Activated CD8-positive, alpha-beta memory T cell treated with anti-CD3 and anti-CD28 coated beads, Interleukin-2, amount 50 U/mL, for 4 hours (primary cell): ENCODE data around the gene DYNC1I1.
"Not testable (repeated sequence)": the region's sequence is repeated elsewhere in the genome, so short reads cannot be mapped to it uniquely, and the experiment has no call there.

Source experiments
- DNase-seq: peaks from one replicate; pipeline ENCODE4 v3.0.0-alpha.2; 2020

Gene DYNC1I1

GRCh38 chr7:95915731-95916130, 143.4 kb downstream of the DYNC1I1 start:
- no peak for DNase-seq

- peak; percentile 72 for DNase-seq
These were observed 144.4 kb downstream of the DYNC1I1 start for GRCh38 chr7:95916573-95917297.

GRCh38 chr7:95917634-95918033, 145.3 kb downstream of the DYNC1I1 start:
- DNase-seq, result no peak

DNA sequence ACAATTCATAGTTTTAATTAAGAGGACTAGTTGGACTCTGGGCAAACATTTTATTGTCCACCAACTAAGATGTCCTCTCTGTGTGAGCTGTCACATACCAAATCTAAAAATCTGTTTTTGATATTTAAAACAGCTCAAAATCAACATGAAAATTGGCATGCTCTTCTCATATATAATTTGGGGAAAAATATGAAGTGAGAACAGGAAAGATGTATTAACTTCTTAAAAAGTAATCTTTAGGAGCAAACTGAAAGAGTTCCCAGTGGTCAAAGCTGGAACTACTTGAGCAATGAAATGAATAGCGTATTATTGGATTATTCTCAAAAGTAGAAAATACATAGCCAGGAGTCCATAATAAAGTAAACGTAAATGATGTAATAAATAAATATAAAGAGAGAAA, 147.2 kb downstream of the DYNC1I1 start:
- DNase-seq, result no peak

DNA sequence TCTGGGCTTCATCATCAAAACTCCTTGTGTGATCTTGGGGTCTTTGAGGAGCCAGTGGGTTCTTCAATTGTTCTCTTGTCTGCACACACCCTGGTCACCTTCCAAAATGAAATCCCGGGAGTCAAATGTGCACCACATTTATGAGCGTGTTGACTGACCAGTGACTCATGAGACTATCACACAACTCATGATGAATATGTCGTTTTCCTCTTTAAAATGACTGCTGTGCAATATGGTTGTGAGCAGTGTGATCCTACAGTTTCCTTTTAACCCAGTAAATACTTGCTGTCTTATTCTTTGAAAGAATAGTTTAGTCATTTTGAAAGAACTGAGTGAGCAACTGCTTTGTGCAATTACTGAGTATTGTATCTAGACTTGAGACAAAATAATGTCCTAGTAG, 149.2 kb downstream of the DYNC1I1 start:
- DNase-seq, result no peak

- no peak for DNase-seq
These were observed 149.8 kb downstream of the DYNC1I1 start for GRCh38 chr7:95922191-95922590.

- no peak for DNase-seq
These were observed 152.9 kb downstream of the DYNC1I1 start for GRCh38 chr7:95925236-95925635.

GRCh38 chr7:95925971-95926370, 153.6 kb downstream of the DYNC1I1 start:
- DNase-seq, result no peak

GRCh38 chr7:95927756-95928155, 155.4 kb downstream of the DYNC1I1 start:
- no peak for DNase-seq

GRCh38 chr7:95929710-95930280, 157.4 kb downstream of the DYNC1I1 start:
- DNase-seq, result no peak

DNA sequence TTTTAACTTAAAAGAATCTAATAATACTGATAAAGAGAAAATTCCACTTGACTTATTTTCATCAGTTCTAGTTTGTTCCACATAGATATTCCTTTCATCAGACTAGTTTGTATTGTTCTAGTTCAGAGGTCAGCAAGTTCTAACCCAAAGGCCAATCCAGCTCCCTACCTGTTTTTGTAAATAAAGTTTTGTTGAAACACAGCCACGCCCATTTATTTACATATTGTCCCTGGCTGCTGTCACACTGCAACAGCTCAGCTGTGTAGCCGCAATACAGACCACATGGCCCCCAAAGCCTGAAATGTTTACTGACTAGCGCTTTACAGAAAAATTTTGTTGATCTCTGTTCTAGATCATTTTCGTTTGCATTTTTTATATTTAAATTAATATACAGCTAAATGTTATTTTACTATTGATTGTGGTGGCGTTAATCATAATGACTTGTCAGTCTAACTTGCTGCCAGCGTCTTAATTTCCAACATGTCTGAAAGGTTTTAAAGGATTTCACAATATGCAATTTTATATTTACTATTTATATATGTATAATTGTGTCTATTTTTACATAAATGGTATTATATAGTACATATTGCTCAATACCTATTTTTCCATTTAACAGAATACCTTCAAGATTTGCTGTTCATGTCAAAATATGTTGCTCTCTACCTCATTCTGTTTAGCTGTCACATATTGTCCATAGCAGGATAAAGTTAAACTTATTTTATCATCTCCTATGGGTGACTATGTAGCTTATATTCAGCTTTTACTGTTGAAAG, 159.3 kb downstream of the DYNC1I1 start:
- no peak for DNase-seq

- no peak for DNase-seq
These were observed 161.3 kb downstream of the DYNC1I1 start for GRCh38 chr7:95933618-95934017.

DNA sequence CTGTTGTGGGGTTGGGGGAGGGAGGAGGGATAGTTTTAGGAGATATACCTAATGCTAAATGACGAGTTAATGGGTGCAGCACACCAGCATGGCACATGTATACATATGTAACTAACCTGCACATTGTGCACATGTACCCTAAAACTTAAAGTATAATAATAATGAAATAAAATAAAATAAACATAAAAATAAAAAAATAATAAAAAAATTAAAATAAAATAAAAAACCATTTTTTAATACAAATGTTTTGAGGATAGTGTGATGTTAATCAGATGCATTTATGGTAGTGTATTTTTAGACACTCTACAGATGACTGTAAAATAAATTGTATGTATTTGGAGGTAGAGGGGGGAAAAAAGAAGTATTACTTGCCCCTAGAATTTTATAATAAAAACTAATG, 172.5 kb downstream of the DYNC1I1 start:
- not testable (repeated sequence) for DNase-seq

DNA sequence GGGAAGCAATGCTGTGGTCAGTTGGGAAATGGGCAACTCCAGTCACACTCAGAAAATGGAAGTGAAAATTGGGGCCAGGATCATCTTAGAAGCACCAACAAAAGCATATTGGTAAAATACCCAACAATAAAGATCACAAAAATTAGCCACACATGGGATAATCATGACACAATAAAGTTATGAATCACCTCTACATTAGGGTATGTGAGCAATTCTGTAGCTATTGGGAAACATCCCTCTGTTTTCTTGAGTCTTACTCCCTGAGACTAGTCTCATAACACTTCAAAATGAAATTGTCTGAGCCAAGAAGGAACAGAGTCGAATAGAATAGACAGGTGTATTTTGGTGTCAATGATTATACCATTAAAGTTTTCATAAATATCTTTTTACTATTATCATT, 178.3 kb downstream of the DYNC1I1 start:
- DNase-seq, result no peak

DNA sequence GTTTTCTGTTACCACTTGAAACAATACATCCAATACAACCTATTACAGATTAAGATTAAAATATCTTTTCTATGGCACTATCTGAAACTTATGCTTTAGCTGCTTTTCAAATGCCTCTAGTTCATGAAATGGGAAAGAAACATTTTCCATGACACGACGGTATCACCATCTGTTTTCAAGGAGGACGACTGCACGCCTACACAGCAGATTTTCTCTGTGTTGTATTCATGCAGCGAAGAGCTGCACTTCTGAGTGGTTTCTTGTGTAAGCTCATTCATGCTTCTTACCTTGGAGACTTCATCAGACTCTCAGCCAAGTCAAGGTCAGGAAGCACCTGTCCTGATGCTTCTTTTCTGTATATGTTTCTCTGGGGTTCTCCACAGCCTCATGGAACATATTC, 179.2 kb downstream of the DYNC1I1 start:
- DNase-seq, result no peak

DNA sequence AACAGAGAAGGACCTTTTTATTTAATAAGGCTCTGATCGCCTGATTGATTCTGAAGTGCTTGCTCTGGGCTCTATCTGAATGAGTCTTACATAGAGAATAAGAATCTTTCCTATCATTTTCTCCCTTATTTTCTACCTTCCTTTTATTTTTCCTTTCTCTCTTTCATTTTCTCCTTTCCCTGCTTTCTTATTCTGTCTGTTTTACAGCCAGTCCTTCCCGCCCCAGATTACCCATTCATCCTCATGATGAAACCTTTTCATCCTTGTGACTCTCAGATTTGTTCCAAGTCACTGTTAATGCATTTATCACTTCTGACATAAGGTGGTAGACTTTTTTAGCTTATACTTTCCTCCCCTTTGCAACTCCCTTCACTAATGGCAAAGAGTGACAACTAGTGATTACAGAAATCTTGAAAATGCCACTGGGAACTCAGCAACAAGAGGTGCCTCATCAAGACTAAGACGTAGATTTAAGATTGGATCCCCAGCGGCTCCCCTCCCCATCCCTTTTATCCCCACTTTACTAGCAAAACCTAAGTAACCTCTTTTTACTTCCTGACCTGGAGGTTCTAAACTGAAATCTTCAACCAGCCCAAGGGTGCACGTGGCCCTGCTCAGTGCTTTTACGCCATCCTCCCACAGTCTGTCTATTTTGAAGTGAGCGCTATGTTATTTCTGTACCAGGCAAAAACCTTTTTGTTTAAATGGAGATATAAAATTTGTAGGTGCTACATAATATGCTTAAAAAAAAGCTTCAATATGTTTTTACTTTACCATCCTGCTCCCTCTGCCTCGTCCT, 179.8 kb downstream of the DYNC1I1 start:
- no peak for DNase-seq

GRCh38 chr7:95952851-95953250, 180.5 kb downstream of the DYNC1I1 start:
- no peak for DNase-seq

- no peak for DNase-seq
These were observed 183.4 kb downstream of the DYNC1I1 start for GRCh38 chr7:95955748-95956147.

GRCh38 chr7:95957510-95957909, 185.2 kb downstream of the DYNC1I1 start:
- no peak for DNase-seq

GRCh38 chr7:95960706-95961244, 188.4 kb downstream of the DYNC1I1 start:
- no peak for DNase-seq

- no peak for DNase-seq
These were observed 191.2 kb downstream of the DYNC1I1 start for GRCh38 chr7:95963446-95963990.

DNA sequence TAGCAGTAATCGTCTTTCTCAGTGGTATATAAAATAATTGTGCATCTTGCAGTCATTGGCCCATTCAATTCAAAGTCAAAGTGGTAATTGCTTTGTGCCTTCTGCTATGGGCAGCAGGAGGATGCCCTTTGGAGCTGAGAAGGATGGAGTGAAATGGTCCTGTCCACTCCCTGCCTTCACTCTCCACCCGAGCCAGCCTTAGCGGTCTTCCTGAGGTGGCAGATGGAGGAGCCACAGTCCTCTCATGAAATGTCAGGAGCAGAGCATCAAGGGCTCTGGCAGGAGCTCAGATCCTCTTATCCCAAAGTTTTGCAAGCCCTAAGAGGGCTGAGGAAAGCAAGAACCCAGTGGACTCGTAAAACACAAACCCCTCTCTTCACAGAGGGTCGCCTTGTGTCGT, 199.4 kb downstream of the DYNC1I1 start:
- DNase-seq, result no peak

GRCh38 chr7:95972523-95972922, 200.2 kb downstream of the DYNC1I1 start:
- DNase-seq, result no peak
